Measurements from ENCODE around the gene KCNQ1OT1.
"Not testable (repeated sequence)": the region's sequence is repeated elsewhere in the genome, so short reads cannot be mapped to it uniquely, and the experiment has no call there.

Gene KCNQ1OT1

GRCh38 chr11:2651054-2651617 is 48.7 kb downstream of the KCNQ1OT1 start:
- DNase-seq = no peak

DNA sequence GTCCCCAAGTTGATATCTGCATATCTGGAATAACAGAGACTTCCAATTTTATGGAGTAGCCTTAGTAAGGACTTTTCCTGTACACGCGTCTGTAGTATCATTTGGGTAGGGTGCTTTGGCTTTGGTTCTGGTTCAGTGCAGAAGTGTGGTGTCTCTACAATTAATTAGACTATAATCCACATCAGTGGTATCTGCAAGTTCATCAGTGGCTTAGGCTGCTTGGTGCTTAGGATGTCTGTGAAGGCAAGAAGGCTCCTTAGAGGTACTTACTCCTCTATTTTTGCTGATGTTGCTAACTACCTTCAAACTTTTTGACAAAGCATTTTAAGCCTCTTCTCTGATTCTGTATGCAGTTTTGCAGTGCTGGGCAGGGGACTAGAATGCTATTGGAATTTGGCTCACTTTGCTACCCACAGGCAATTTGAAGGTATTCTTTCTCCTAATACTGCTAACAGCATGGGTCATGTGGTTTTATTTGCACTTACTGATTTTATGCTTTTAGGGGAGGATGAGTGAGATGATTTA is 49.4 kb downstream of the KCNQ1OT1 start:
- DNase-seq = no peak

DNA sequence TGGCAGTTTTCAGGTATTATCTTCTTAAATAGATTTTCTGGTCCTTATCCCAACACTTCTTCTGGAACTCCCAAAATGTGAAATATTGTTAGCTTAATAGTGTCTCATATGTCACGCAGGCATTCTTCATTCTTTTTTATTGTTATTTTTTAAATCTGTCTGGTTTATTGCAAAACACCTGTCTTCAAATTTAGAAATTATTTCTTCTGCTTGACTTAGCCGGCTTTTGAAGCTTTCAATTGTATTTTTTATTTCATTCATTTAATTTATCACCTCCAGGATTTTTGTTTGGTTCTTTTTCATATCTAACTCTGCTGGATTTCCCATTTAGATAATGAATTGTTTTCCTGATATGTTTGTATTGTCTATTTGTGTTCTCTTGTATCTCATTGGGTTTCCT is 49.9 kb downstream of the KCNQ1OT1 start:
- no peak for DNase-seq

- DNase-seq = no peak
Measured at GRCh38 chr11:2649400-2649799, 50.4 kb downstream of the KCNQ1OT1 start.

DNA sequence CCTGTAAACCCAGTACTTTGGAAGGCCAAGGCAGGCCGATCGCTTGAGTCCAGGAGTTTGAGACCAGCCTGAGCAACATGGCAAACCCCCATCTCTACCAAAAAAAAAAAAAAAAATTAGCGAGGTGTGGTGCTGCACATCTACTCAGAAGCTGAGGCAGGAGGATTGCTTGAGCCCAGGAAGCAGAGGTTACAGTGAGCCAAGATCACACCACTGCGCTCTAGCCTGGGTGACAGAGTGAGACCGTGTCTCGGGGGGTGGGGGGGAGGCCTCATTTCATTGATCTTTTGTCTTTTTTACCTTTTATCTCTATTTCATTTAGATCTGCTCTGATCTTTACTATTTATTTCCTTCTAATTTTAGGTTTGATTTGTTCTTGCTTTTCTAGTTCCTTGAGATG is 51.8 kb downstream of the KCNQ1OT1 start:
- DNase-seq = no peak

- no peak for DNase-seq
Measured at GRCh38 chr11:2647167-2647566, 52.6 kb downstream of the KCNQ1OT1 start.

DNA sequence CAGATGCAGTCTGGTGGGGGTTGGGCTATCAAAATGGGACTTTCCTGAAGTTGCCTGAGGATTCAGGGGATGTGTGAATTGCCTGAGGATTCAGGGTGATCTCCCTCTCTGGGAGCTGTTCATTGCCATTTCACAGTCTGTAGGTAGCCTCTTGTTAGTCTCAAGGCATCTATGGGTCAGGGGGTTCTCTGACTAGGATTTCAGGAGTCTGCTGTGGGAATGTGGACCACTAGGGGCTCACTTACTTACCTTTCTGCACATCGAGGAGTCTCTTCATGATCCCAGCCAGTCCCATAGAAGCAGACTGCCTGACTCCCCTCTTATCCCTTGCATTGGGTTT is 54.0 kb downstream of the KCNQ1OT1 start:
- no peak for DNase-seq

DNA sequence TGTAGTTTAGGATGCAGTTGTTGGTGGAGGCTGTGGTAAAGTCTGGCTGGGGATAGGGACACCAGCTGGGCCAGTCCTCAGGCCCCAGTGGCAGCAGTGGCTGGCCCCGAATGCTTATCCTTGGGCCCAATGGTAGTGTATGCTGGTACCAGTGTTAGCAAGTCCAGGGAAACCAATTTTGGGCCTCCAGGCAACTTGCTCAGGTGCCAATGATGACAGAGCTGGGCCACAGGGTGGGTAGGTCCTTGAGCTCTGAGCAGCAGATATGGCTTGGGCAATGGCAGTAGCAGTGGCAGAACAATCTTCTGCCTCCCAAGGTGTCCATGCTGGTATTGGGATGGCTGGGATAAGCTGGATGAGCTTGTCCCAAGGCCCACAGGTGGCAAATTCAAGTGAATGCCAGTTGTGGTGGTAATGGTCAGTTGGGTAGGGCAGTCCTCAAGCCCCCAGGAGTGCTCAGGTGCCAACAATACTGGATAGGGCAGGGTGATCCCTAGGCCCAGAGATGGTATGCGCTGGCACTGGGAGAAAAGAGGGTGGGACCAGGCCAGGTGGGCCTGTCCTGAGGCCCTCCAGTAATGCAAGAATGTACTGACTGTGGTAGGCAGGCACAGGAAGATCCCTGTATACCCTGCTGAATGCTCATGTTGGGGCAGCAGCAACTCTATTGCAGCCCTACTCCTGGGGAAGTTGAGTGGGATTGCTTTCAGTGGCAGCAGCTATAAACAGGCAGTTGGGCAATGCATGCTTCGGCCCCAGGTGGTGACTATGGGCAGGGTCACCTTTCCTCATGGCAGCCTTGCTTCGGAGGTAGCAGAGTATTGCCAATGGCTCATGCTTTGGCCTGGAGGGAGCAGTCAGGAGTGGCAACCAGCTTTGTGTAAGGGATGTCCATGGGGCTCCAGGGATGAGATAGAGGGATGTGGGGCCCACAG is 54.7 kb downstream of the KCNQ1OT1 start:
- DNase-seq = no peak

- DNase-seq = no peak
Measured at GRCh38 chr11:2643746-2644145, 56.0 kb downstream of the KCNQ1OT1 start.

DNA sequence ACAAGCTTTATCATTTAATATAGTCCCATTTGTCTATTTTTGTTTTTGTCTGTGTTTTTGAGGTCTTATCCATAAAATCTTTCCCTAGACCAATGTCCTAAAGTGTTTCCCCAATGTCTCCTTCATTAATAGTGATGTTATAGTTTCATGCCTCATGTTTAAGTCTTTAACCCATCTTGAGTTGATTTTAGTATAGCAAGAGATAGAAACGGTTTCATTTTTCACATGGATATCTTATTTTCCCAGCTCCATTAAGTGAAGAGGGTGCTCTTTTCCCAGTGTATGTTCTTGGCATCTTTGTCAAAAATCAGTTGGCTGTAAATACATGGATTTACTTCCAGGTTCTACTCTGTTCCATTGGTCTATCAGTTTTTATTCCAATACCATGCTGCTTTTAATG is 58.2 kb downstream of the KCNQ1OT1 start:
- DNase-seq = no peak

DNA sequence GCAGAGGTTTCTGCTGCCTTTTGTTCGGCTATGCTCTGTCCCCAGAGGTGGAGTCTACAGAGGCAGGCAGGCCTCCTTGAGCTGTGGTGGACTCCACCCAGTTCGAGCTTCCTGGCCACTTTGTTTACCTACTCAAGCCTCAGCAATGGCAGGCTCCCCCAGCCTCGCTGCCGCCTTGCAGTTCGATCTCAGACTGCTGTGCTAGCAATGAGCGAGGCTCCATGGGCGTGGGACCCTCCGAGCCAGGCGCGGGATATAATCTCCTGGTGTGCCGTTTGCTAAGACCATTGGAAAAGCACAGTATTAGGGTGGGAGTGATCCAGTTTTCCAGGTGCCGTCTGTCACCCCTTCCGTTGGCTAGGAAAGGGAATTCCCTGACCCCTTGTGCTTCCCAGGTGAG is 60.0 kb downstream of the KCNQ1OT1 start:
- DNase-seq = not testable (repeated sequence)

GRCh38 chr11:2631161-2631560 is 68.6 kb downstream of the KCNQ1OT1 start:
- DNase-seq = no peak

DNA sequence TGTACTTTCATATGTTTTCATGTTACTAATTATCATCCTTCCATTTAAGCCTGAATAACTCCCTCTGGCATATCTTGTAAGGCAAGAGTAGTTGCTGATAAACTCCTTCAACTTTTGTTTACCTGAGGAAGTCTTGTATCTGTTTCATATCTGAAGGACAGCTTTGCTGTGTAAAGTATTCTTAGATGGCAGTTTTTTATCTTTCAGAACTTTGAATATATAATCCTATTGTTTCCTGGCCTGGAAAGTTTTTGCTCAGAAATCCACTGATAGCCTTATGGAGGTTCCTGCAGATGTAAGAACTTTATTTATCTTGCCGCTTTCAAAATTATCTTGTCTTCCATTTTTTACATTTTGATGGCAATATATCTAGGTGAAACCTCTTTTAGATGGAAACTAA is 69.1 kb downstream of the KCNQ1OT1 start:
- DNase-seq = no peak

DNA sequence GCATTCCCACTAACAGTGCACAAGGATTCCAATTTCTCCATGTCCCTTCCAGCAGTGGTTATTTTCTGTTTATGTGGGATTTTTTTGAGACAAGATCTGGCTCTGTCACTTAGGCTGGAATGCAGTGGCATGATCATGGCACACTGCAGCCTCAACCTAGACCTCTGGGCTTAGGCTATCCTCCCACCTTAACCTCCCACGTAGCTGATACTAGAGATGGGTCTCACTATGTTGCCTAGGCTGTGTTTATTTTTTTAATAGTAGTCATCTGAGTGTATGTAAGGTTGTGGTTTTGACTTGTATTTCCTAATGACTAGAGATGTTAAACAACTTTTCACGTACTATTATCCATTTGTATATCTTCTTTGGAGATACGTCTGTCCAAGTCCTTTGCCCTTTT is 74.6 kb downstream of the KCNQ1OT1 start:
- no peak for DNase-seq

DNA sequence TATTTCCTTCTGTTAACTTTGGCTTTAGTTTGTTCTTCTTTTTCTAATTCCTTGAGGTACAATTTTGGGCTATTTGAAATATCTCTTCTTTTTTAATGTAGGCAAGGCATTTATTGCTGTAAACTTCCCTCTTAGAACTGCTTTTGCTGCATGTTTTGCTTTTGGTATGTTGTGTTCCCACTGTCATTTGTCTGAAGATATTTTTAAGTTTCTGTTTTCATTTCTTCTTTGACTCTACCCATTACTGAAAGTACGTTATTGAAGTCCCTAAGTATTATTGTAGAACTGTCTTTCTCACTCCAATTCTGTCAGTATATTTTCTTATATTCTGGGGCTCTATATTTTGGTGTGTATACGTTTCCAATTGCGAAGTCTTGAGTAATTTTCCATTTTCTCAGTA is 77.9 kb downstream of the KCNQ1OT1 start:
- DNase-seq = no peak

DNA sequence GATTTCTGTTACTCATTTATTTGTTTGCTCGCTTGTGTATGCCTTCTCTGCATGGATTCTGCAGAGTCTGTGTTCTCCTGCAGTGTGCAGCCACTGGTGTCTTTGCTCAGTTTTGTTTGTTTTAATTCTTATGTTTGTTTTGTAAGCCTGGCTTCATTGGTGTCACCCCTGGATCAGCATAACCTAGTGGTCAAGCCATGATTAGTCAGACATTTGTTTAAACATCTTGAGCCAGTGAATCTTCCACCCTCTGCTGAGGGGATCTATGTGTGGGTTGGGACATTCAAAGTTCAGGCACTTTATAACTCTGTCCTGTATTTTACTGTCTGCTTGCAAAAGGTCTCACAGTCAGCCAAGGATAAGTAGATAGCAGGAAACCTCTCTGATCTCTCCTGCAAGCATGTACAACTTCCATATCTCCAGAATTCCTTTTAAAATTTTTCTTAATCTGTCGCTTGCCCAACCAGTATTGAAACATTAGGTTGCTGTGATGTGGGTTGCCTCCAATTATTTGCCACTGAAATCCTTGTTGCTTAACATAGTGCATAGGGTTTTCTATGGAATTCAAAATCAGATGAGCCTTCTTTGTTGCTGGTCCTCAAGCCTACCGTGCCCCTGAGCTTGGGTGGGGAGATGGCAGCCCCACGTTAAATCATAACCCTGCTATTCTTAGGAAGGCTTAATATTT is 86.8 kb downstream of the KCNQ1OT1 start:
- DNase-seq = no peak

DNA sequence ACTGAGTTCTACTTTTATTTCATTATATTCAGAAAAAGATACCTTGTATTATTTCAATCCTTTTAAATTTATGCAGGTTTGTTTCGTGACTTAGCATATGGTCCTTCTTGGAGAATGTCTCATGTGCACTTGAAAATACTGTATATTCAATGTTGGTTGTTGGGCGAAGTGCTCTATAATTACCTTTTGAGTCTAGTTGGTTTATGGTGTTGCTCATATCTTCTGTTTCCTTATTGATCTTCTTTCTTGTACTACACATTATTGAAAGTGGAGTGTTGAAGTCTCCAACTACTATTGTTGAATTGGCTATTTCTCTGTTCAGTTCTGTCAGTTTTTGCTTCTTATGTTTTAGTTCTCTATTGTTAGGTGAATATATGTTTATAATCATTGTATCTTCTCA is 90.4 kb downstream of the KCNQ1OT1 start:
- no peak for DNase-seq

DNA sequence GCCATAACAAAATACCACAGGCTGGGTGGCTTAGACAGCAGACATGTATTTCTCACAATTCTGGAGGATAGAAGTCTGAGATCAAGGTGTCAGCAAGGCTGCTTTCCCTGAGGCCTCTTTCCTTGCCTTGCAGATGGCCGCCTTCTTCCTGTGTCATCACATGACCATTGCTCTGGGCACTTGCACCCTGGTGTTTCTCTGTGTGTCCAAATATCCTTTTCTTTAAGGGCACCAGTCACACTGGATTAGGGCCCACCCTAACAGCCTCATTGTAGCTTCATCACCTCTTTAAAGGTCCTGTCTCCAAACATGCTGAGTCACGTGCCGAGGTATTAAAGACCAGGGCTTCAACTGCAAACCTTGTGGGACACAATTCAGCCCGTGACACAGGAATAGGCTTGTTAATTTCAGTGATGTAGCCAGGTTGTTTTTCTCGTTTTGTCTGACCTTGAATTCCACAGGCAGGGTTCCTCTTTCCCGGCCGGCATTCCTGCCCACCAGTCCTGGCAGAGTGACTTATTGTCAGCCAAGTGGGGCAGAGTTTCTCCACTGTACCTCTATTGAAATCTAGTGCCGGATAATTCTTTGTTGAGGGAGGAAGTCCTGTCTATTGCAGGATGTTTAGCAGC is 100.1 kb downstream of the KCNQ1OT1 start:
- no peak for DNase-seq

GRCh38 chr11:2595204-2595603 is 104.6 kb downstream of the KCNQ1OT1 start:
- DNase-seq = no peak

DNA sequence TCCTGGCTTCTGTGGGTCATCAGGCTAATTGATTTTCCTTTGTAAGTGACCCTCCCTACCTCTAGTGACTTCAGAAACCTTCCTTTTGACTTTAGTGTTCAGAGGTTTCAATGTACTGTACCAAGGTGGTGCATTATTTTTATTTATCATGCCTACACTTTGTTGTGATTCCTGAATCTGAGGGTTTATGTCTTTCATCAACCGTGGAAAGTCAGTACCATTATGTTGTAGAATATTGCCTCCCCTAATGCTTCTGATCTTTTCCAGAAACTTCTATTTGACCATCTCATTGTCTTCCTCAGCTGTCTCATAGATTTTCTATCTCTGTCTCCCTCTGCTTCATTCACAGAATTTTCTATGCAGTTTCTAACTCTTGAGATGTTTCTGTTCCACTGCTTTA is 105.5 kb downstream of the KCNQ1OT1 start:
- no peak for DNase-seq

- no peak for DNase-seq
Measured at GRCh38 chr11:2593393-2593950, 106.3 kb downstream of the KCNQ1OT1 start.

DNA sequence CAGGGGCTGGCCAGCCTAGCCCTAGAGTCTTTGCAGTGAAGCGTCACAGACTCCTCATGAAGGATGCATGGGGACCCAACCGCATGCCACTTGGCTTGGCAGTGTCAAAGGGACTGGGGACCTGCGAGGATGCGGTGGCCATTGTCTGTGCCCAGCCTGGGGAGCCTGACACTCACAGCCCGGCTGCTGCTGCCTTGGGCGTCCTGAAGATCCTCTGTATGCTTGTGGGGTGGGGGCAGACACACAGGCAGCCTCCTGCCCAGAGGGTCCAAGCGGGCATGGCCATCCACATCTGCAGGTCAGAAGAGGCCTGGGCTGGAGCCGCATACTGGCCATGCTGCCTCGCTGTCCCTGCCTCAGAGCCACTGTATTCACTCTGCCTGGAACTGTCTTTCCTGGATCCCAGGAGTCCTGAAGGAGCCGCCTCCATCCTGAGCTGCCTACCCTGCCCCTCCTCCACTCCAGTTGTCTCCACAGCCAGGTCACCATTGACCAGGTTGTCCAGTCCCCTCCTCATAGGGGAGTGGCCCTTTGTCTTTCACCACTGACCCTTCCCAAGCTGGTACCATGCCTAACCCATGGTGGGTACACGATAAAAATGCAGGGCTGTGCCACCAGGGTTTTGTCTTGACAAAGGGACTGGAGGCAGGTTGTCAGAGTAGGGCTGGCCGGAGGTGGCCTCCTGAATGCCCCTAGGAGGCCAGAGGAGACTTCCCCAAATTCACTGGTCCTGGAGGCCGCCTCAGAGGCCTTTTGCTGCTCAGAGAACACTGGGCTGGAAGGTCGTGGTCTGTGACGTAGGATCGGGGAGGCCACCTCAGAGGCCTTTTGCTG is 107.0 kb downstream of the KCNQ1OT1 start:
- no peak for DNase-seq
